ENCODE results near the gene GLUL.

Gene GLUL

DNA sequence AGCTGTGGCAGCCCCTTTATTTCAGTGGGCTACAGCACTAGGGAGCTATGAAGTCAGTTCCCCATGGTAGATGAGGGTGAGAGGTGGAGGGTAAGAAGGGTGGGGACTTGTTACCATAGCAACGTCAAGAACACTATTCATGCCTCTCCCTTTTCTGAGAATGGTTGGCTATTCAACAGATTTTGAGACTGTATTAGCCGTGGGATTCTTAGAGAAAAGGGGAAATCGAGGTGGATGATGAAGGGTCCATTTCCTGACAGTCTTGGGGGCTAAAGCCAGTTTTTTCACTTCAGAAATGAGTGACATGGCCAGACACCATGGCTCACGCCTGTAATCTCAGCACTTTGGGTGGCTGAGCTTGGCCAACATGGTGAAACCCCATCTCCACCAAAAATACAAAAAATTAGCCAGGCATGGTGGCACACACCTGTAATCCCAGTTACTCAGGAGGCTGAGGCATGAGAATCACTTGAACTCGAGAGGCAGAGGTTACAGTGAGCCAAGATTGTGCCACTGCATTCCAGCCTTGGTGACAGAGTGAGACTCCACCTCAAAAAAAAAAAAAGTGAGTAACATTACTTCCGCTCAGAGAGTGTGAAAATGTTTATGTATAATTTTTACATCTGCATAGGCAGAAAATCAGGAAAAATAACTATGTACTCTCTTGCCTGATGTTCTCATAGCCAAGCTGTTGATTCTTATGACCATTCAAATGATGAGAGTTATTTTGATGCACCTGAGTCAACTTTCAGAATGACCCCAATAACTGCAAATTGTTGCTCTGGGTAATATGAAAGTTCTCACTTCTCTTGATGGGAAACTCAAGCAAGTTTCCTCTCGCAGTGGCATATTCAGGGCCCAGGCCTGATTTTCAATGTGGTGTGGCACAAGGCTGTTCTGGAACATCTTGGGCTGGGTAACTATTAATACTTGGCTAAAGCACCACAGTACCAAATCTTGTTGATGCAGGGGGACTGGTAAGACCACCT, 35.1 kb upstream of the GLUL start:
- H3K4me3 ChIP-seq (ENCODE audit: low read depth, low read length): no peak overlapping the region
- no peak for DNase-seq (ENCODE audit: low read depth, low spot score)
- ChIA-PET POLR2A (no interaction called here), CTCF (no interaction called here)
- TF ChIP-seq, protein P1, sequence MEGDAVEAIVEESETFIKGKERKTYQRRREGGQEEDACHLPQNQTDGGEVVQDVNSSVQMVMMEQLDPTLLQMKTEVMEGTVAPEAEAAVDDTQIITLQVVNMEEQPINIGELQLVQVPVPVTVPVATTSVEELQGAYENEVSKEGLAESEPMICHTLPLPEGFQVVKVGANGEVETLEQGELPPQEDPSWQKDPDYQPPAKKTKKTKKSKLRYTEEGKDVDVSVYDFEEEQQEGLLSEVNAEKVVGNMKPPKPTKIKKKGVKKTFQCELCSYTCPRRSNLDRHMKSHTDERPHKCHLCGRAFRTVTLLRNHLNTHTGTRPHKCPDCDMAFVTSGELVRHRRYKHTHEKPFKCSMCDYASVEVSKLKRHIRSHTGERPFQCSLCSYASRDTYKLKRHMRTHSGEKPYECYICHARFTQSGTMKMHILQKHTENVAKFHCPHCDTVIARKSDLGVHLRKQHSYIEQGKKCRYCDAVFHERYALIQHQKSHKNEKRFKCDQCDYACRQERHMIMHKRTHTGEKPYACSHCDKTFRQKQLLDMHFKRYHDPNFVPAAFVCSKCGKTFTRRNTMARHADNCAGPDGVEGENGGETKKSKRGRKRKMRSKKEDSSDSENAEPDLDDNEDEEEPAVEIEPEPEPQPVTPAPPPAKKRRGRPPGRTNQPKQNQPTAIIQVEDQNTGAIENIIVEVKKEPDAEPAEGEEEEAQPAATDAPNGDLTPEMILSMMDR (IDR thresholded peaks at IDR 0.05; ENCODE audit: insufficient read depth, low read length, missing control alignments): no peak

DNA sequence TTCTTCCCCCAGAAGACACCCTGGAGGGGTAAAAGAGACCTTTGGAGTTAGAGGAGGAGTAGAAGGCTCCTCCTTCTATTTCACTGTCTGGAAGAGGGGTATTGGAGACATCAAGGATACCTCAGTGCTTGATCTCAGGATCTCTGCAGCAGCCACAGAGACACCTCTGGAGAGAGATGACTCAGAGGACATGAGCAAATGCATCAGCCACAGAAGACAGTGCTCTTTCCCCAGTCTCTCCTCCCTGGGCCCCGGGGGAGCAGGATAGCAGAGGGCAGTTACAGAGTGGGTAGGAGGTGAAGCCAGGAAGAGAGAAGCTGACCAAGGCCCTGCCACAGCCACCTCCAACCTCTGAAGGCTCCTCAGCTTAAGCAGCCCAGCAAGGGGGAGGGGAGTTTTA, 24.2 kb upstream of the GLUL start:
- POLR2A ChIA-PET: no interaction called here
- H3K4me3 ChIP-seq (ENCODE audit: low read depth, low read length): no peak overlapping the region
- CTCF ChIA-PET: no interaction called here
- no peak for DNase-seq (ENCODE audit: low read depth, low spot score)
- TF ChIP-seq, protein P1 (IDR thresholded peaks at IDR 0.05; ENCODE audit: insufficient read depth, low read length, missing control alignments): no peak

DNA sequence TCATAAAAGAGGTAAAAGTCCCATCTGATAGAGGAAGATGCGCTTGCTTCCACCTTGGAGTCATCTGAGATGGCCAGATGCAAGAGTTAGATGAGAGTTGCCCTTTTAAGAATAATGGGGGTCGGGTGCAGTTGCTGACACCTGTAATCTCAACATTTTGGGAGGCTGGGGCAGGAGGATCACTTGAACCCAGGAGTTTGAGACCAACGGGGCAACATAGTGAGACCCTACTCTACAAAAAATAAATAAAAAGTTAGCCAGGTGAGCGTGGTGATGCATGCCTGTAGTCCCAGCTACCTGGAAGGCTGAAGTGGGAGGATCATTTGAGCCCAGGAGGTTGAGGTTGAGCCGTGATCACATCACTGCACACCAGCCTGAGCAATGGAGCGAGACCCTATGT, 22.4 kb upstream of the GLUL start:
- POLR2A ChIA-PET: no interaction called here
- CTCF ChIA-PET: no interaction called here
- TF ChIP-seq, protein P1 (IDR thresholded peaks at IDR 0.05; ENCODE audit: insufficient read depth, low read length, missing control alignments): no peak
- H3K4me3 ChIP-seq (ENCODE audit: low read depth, low read length): no peak overlapping the region
- no peak for DNase-seq (ENCODE audit: low read depth, low spot score)

GRCh38 chr1:182413486-182413885, 21.9 kb upstream of the GLUL start:
- DNase-seq (ENCODE audit: low read depth, low spot score): no peak
- POLR2A ChIA-PET: no interaction called here

GRCh38 chr1:182410620-182411273, 19.2 kb upstream of the GLUL start:
- ChIA-PET POLR2A (no interaction called here), CTCF (interaction anchor here (1.1 kb wide), 1 partner anchor 14 kb away, joined by 3 read pairs; no protein-coding TSS in a partner anchor)
- H3K4me3 ChIP-seq (ENCODE audit: low read depth, low read length): no peak overlapping the region
- no peak for DNase-seq (ENCODE audit: low read depth, low spot score)
- TF ChIP-seq, protein P1 (IDR thresholded peaks at IDR 0.05; ENCODE audit: insufficient read depth, low read length, missing control alignments): no peak

More at GRCh38 chr1:182413486-182413885, 21.9 kb upstream of the GLUL start:
- TF ChIP-seq, protein P1 (IDR thresholded peaks at IDR 0.05; ENCODE audit: insufficient read depth, low read length, missing control alignments): no peak
- no peak overlapping the region for H3K4me3 ChIP-seq (ENCODE audit: low read depth, low read length)
- CTCF ChIA-PET: interaction anchor here (2.3 kb wide), 1 partner anchor 17 kb away, joined by 6 read pairs; no protein-coding TSS in a partner anchor

DNA sequence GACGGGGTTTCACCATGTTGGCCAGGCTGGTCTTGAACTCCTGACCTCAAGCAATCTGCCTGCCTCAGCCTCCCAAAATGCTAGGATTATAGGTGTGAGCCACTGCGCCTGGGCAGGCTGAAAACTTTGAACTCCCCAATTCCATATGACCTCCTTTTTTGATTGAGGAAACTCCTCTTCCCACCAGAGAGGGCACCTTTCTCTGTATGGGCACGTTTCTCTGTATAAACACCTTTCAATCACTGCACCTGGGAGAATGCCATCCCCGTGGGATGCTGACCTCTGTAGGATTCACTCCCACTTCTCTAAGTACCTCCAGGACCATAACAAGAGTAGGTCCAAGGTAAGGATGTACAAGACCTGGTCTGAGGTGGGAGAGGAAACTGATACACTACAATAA, 18.5 kb upstream of the GLUL start:
- no peak overlapping the region for H3K4me3 ChIP-seq (ENCODE audit: low read depth, low read length)
- POLR2A ChIA-PET: no interaction called here
- DNase-seq (ENCODE audit: low read depth, low spot score): no peak
- TF ChIP-seq, protein P1 (IDR thresholded peaks at IDR 0.05; ENCODE audit: insufficient read depth, low read length, missing control alignments): no peak
- CTCF ChIA-PET: interaction anchor here (1.1 kb wide), 1 partner anchor 13 kb away, joined by 3 read pairs; no protein-coding TSS in a partner anchor

All from AG04449 (cell line).